ENCODE results near the gene CADM1.

The CADM1 gene

DNA sequence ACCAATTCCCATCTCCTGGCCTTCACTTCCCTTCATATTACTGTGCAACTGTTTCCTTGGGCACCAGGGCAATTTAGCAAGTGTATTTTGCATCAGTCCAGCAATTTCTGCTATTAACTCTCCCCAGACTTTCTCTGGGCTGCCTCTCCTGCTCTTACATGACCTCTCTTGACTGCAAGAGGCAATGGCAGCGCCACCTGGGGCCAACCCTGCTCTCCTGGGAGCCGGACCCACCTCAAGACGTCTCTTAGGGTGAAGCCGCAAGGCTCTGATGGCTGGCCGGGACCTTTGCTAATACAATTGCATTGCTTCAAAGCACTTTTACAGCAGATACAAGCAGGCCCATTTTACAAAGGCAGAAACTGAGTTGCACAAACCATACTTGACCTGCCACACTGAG is 360.2 kb downstream of the CADM1 start:
- FAIRE-seq, result no peak

DNA sequence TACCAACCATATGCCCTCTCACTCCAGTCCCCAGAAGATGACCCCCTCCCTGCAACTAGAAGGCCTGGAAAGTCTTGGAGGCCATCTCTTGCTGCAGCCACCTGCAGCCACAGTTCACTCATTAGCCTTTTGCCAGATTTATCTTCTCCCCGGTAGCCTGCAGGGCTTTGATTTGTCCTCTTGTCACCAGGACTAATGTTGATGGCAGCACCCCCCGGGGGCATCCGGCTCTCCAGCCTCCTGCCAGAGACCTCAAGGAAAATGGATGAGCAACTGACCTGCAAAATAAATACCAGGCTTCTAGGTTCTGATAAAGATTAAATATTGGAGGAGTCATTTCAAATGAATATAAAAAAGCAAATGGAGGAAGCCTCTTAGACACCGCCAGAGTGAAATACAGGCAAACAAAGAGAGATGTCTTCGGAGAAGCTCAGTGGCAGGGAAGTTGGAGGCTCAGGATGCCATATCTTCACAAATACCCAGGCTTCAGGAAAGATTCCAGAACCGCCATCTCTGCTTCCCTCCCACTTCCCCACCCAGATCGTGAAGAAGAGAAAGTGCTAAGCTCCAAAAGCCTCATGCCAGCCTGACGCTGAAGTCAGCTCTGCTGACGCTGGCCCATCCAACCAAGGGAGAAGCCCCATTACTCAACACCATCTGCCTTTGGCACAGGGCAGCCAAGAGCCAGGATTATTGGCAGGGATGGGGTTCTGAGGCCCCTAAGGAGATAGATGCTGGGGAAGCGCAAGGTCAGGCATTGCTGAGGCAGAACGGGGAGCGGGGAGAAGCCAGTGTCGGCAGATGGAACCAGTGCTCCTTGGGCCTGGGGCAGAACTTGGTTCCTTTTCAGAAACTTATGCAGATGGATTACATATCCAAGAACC is 362.7 kb downstream of the CADM1 start:
- no peak for FAIRE-seq

- no peak for FAIRE-seq
Measured at GRCh38 chr11:115135936-115136335, 368.3 kb downstream of the CADM1 start.

- FAIRE-seq, result no peak
Measured at GRCh38 chr11:115134926-115135325, 369.3 kb downstream of the CADM1 start.

DNA sequence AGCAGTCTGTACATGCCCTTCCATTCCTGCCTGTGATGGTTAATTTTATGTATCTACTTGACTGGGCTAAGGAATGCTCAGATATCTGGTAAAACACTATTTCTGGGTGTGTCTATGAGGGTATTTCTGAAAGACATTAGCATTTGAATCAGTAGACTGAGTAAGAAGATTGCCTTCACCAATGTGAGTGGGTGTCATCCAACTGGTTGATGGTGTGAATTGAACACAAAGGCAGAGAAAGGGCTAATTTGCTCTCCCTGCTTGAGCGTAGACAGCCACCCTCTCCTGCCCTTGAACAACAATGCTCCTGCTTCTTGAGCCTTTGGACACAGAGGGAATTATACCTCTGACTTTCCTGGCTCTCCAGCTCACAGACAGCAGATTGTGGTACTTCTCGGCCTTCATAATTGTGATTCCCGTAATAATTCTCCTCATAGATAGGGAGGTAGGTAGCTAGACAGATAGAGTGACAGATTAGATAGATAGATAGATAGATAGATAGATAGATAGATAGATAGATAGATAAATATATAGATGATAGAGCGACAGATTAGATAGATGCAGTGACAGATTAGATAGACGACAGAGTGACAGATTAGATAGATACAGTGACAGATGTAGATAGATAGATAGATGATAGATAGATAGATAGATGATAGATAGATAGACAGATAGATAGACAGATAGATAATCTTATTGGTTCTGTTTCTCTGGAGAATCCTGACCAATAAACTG is 370.6 kb downstream of the CADM1 start:
- FAIRE-seq, result no peak

DNA sequence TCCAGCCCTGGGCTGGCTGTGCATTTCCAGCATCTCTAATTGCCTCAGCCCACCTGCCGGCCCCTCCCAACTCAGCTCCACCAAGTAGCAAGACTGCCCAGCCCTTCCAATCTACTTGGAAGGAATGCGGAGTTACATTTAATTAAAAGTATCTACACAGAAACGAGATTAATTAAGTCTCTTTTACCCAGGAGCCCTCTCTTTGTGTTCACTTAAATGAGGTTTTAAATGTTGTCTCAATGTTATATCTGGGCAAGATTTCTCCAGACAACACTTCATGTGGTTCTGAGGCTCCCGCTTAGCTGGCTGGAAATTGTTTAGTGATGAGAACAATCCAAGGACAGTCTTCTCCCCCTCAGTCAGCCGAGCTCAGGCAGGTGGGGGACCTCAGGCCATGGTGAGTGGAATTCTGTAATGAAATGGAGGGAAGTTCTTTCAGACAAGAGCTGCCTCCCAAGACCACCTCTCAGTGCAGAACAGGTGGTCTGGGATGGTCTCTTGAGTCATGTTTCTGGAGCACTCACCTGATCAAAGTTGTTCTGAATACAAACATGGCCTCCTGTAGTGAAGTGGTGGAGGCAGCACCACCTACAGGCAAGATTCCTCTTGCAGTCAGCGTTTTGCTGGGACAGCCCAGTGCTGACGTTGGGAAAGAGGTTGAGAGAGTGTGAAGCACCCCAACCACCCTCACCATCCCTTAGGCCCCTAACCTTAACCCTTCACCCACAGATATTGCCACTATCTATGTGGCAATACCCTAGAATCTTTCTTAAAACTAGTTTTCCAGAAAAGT is 371.6 kb downstream of the CADM1 start:
- no peak for FAIRE-seq

DNA sequence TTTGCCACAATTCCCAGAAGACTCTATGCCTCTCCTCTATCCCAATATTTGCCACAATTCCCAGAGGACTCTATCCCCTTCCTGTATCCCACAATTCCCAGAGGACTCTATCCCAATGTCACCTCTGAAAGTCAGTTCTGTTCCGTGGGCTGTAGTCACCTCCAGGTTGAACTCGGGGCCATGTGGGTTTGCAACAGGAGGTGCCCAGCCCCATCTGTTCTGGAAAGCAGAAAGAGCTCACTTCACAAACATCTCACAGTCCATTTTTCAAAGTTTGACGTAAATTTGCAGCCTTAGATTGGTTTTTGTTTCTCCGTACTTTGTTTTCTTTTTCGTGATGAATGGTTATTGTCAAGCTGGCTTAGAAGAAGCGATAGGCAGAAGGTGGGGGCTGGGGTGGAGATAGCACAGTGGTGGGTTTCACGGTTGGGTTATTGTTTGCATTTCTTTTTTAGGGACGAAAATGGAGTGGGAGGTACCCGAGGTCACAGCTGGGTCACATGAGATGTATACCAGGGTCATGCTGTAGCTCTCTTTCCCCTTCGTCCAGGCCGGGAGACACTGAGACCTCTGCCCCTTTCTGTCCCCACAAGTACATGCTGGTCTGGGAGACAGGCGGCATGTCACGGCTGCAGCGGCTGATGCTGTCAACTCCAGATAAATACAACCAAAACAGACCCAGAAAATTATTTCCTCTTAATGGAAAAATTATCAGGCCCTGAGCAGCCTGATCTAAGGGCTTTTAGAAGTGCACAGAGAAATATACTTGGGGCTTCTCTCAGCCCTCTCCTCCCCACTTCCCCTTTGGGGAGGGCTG is 374.5 kb downstream of the CADM1 start:
- no peak for FAIRE-seq

GRCh38 chr11:115128226-115128625 is 376.0 kb downstream of the CADM1 start:
- no peak for FAIRE-seq

GRCh38 chr11:115127790-115128189 is 376.4 kb downstream of the CADM1 start:
- FAIRE-seq, result no peak

DNA sequence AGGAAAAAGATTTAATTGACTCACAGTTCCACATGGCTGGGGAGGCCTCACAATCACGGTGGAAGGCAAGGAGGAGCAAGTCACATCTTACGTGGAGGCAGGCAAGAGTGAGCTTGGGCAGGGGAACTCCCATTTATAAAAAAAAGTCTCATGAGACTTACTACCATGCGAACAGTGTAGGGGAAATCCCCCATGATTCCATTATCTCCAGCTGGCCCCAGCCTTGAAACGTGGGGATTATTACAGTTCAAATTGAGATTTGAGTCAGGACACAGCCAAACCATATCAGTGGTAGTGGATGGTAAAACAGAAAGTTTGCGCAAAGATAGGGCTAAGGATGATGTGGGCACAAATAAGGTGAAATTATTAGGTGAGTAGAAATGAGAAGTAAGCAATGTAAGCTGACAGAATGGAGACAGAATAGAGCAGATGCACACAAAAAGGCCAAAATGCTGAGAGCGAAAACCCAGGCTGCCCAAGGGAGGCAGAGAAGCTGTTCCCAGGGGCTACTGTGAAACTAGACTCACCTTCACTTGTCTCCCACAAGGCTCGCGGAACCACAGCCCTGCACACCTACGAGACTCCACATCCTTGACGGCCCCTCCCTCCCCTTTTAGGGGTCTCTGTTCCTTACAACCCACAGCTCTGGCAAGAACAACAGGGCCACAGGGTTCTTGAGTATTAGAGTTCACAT is 377.6 kb downstream of the CADM1 start:
- no peak for FAIRE-seq

DNA sequence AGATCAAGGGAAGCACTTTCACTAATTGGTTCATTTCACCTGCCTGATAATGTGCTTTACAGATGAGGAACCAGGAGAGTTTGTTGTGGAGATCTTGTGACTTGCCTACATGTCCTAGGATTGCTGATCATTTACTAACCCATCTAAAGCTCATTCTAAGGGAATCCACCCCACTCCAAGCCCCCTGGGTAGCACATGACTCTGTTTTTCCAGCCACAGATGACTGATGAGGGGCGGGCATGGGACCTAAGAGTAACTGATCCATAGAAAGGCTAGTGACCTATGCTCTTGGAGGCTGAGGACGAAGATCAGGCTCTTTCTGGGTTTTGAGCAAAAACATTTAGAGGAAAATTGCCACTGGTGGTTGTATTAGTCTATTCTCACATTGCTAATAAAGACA is 378.1 kb downstream of the CADM1 start:
- FAIRE-seq, result no peak

- no peak for FAIRE-seq
Measured at GRCh38 chr11:115124786-115125185, 379.4 kb downstream of the CADM1 start.

DNA sequence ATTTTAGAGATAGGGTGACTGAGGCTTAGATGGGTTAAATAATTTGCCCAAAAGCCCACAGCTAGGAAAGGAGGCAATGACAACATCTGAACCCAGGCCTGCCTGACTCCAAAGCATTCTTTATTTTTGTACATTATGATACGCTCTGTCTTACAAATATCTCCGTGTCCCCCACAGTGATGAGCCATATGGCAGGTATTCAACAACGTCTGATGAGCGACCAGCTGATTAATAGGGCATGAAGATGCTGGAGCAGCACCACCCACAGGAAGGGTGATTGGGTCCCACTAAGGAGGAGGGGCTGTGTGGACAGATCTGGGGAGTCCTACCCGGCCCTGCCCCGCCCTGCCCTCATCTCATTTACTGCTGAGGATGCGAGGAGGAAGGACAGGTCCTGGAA is 380.6 kb downstream of the CADM1 start:
- FAIRE-seq, result no peak

GRCh38 chr11:115122274-115122673 is 381.9 kb downstream of the CADM1 start:
- FAIRE-seq, result no peak

All from islet of Langerhans (tissue), 1 donor.